Activated B cell treated with CpG ODN at 0.5 μM for 24 hours (primary cell): Measurements from ENCODE around the gene SLC44A4. TPM values are rescaled to one million over a fixed set of nuclear protein-coding genes. Genes with fewer than 3 reads are reported as not detected.

Experiments
- ATAC-seq: fragments of 200-7000 bp; cut with Tn5 transposase; one replicate; pipeline ENCODE4 v1.10.0; 2021; ENCODE audit warnings: low read depth, mild to moderate bottlenecking, moderate library complexity
- CTCF ChIA-PET: fragments of 350-600 bp; sonication (Branson Sonifier 250); formaldehyde crosslinking; loops from one replicate; lab custom pipeline; 2021; ENCODE audit warnings: antibody characterized with exemption; lab: Charles Lee
- POLR2A ChIA-PET: fragments of 350-600 bp; sonication (Branson Sonifier 250); formaldehyde crosslinking; loops from one replicate; lab custom pipeline; 2021; ENCODE audit warnings: antibody characterized with exemption; lab: Charles Lee
- DNase-seq: peaks from one replicate; pipeline ENCODE4 v3.0.0; 2022
- H3K27ac Mint-ChIP-seq: one replicate; pipeline ENCODE4 v1.8.0; 2020; ENCODE audit warnings: mixed read lengths
- H3K27me3 Mint-ChIP-seq: one replicate; pipeline ENCODE4 v1.8.0; 2021; ENCODE audit warnings: mixed read lengths
- H3K36me3 Mint-ChIP-seq: one replicate; pipeline ENCODE4 v1.8.0; 2021; ENCODE audit warnings: low read depth, mixed read lengths
- H3K4me1 Mint-ChIP-seq: one replicate; pipeline ENCODE4 v1.8.0; 2021; ENCODE audit warnings: mixed read lengths
- H3K4me3 Mint-ChIP-seq: one replicate; pipeline ENCODE4 v1.8.0; 2020; ENCODE audit warnings: mild to moderate bottlenecking, mixed read lengths
- H3K9me3 Mint-ChIP-seq: one replicate; pipeline ENCODE4 v1.8.0; 2020; ENCODE audit warnings: mixed read lengths
- CTCF ChIP-seq: fragments of 200-600 bp; IDR thresholded peaks from one replicate; pipeline ENCODE4 v1.8.0; 2022; ENCODE audit warnings: antibody characterized with exemption, mild to moderate bottlenecking
- intact Hi-C: fragments of 100-400 bp; cut with micrococcal nuclease; formaldehyde crosslinking; loops from one replicate; pipeline ENCODE4 v1.15.1; 2024
- total RNA-seq: library from RNA; stranded (reverse); gene quantifications from 2 replicates; pipeline ENCODE4 v1.2.3, GENCODE V29; 2022

SLC44A4 gene
- total RNA-seq, 1 donor from 2014 or later: not detected

- intact Hi-C loops: no loop called here
- no peak for DNase-seq
- Mint-ChIP-seq H3K27me3 (no peaks in the 10 kb centered on the region), H3K4me3 (no peak overlapping the region), H3K9me3 (no peaks in the 10 kb centered on the region), H3K27ac (no peak overlapping the region), H3K36me3 (peaks cover 20% of the 10 kb centered on the region), H3K4me1 (no peaks in the 10 kb centered on the region)
- ATAC-seq: no peak
- CTCF ChIA-PET: no interaction called here
- POLR2A ChIA-PET: no interaction called here
- TF ChIP-seq CTCF: no peak
Observed at GRCh38 chr6:31876357-31876756, 2.4 kb downstream of the SLC44A4 start.

GRCh38 chr6:31875877-31876276, 2.9 kb downstream of the SLC44A4 start:
- CTCF ChIA-PET: interaction anchor here (0.6 kb wide), 1 partner anchor 1144 kb away, joined by 3 read pairs; no protein-coding TSS in a partner anchor
- POLR2A ChIA-PET: no interaction called here
- H3K9me3 Mint-ChIP-seq: no peaks in the 10 kb centered on the region
- peaks cover 15% of the 10 kb centered on the region for H3K36me3 Mint-ChIP-seq
- no peak for DNase-seq
- ATAC-seq: no peak
- TF ChIP-seq CTCF: no peak
- H3K27me3 Mint-ChIP-seq: no peaks in the 10 kb centered on the region
- H3K4me3 Mint-ChIP-seq: no peak overlapping the region
- H3K27ac Mint-ChIP-seq: no peak overlapping the region
- no peaks in the 10 kb centered on the region for H3K4me1 Mint-ChIP-seq
- intact Hi-C loops: no loop called here

- ChIA-PET POLR2A (no interaction called here), CTCF (interaction anchor here (0.6 kb wide), 2 partner anchors 11 to 1143 kb away, joined by 3 read pairs; no protein-coding TSS in a partner anchor)
- Mint-ChIP-seq H3K4me1 (no peaks in the 10 kb centered on the region), H3K4me3 (no peak overlapping the region), H3K36me3 (peaks cover 6% of the 10 kb centered on the region), H3K9me3 (no peaks in the 10 kb centered on the region), H3K27me3 (peaks cover 1% of the 10 kb centered on the region), H3K27ac (no peak overlapping the region)
- ATAC-seq (no peak), DNase-seq (no peak)
- intact Hi-C loops: no loop called here
- no peak for TF ChIP-seq CTCF
Observed at GRCh38 chr6:31874836-31875572, 3.8 kb downstream of the SLC44A4 start.

- CTCF ChIA-PET: interaction anchor here (0.6 kb wide), 1 partner anchor 10 kb away, joined by 3 read pairs; no protein-coding TSS in a partner anchor
- Mint-ChIP-seq H3K27ac (no peak overlapping the region), H3K9me3 (no peaks in the 10 kb centered on the region), H3K36me3 (no peaks in the 10 kb centered on the region), H3K27me3 (peaks cover 1% of the 10 kb centered on the region), H3K4me3 (no peak overlapping the region), H3K4me1 (no peaks in the 10 kb centered on the region)
- intact Hi-C loops: no loop called here
- ATAC-seq (no peak), DNase-seq (no peak)
- POLR2A ChIA-PET: no interaction called here
- TF ChIP-seq CTCF: no peak
Observed at GRCh38 chr6:31874084-31874670, 4.6 kb downstream of the SLC44A4 start.

GRCh38 chr6:31871046-31871659, 7.6 kb downstream of the SLC44A4 start:
- no peaks in the 10 kb centered on the region for H3K9me3 Mint-ChIP-seq
- no peak overlapping the region for H3K4me3 Mint-ChIP-seq
- DNase-seq (no peak), ATAC-seq (no peak)
- intact Hi-C loops: no loop called here
- H3K36me3 Mint-ChIP-seq: no peaks in the 10 kb centered on the region
- H3K4me1 Mint-ChIP-seq: no peaks in the 10 kb centered on the region
- CTCF ChIA-PET: no interaction called here
- no peak overlapping the region for H3K27ac Mint-ChIP-seq
- POLR2A ChIA-PET: no interaction called here
- TF ChIP-seq CTCF: no peak
- H3K27me3 Mint-ChIP-seq: peaks cover 1% of the 10 kb centered on the region
